GM19025 (cell line): ENCODE measurements around the gene CNTNAP1.

Source experiments
- ATAC-seq: cut with Tn5 transposase; IDR thresholded peaks from one replicate; pipeline ENCODE4 v1.9.1; 2021; ENCODE audit warnings: mild to moderate bottlenecking, low read depth, moderate library complexity; ENCODE audit not compliant: unreplicated experiment

Gene CNTNAP1

DNA sequence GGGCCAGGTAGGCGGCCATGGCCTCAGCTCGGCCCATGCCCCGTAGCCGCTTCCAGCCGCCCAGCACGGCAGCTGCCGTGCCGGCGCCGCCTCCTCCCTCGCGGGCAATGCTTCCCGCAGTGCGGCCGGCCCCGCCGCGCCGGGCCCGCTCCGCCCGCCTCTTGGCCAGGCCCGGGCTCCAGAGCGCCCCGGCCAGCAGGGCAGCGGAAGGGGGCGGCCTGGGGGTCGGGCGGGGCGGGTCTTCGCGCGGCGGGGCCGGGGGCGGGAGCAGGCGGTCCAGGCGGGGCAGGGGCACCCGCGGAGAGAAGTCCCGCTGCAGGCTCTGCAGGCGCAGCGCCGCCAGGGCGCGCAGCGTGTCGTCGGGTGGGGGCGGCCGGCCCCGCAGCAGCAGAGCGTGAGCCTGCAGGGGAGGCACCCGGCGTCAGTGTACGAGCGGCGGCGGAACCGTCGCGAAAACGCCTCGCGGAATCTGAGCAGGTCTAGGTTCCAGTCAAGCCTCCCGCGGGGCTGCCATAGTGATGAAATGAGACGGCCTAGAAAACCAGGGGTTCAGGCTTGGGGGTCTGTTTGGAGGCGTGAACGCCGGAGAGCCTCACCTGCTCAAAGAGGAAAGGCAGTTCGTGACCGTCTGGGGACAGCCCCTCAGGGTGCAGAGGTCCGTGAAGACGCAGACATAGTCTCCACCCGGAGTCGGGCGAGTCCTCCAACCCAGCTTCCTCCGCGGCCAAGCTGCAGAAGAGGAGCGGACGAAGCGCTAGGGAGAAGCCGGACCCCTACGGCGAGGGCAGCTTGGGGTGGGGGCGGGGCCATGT lies 12.1 kb upstream of the CNTNAP1 start:
- peak; percentile 44 for ATAC-seq

DNA sequence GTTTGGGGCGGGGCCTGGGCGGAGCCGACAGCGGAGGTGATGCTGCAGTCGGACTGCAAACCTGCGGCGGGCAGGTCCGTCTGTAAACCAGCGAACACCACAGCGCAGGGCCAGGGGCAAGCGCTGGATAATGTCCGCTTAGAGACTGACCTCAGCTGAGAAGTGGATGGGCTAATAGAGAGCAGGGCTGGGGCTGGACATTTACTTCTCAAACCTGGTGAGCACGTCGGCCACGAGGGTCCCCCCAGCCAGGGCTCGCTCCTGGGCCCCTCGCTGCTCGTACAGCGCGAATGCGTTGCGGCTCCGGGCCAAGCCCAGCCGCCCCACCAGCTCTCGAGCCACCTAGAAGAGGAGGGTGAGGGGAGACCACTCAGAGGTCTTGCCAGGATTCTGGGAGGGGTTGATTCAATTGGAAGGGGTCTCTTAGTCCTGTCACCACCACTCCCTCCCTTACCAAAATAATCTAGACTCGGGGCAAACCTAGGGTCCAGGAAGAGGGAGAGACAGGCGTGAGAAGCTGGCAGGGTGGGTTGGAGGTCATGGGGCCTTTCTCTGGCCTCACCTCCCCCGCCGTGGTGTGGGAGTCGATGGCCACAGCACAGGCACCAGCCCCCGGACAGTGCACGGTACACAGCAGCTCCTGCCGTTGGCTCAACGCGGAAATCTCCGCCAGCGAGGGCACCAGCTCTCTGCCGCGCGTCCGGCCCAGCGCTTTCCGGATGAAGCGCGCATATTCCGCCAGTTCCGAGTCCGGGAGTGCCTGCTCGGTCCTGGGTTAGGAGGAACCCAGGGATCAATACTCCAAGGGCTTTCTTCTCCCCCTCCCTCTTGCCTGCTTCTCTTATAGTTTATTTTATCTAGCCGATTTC lies 11.3 kb upstream of the CNTNAP1 start:
- no peak for ATAC-seq

GRCh38 chr17:42672038-42672437 lies 10.3 kb upstream of the CNTNAP1 start:
- ATAC-seq = no peak

GRCh38 chr17:42673266-42673884 lies 9.0 kb upstream of the CNTNAP1 start:
- no peak for ATAC-seq

DNA sequence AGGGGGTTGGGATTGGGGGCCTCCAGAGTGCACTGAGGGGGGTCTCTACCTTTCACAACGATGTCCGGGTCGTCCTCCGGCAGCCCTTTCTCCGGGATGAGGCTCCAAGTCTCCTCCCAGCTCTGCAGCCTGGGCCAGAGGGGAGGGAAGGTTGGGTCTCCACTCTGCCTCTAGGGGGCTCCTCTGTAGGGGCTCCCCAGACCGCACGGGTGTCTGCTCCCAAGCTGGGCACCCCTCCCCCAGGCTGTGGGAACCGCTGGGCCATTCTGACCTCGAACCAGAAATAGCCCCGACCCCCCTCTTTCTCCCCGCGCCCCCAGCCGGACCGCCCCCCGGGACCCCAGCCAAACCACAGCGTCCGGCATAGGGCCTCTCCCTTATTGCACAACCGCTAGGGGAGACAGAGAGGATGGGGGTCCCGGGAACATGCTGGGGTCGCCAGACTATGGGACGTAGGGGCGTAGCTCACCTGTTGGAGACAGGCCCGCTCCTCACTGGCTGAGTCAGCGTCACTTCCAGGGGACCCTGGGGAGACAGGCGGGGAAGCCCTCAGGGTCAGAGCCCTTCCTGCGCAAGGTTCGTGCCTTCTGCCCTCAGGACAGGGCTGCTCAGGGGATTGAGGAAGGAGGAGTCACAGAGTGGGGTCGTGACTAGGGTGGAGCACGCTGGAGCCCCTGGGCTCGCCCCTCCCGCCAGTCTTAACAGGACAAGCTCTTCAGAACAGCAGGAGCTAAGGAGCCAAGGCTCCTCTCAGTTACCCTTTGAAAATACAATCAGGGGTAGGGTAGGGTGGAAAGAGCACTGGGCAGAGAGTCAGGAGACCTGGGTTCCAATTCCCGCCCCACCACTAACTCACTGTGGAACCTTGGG lies 8.2 kb upstream of the CNTNAP1 start:
- no peak for ATAC-seq

GRCh38 chr17:42674755-42675347 lies 7.5 kb upstream of the CNTNAP1 start:
- ATAC-seq = no peak

DNA sequence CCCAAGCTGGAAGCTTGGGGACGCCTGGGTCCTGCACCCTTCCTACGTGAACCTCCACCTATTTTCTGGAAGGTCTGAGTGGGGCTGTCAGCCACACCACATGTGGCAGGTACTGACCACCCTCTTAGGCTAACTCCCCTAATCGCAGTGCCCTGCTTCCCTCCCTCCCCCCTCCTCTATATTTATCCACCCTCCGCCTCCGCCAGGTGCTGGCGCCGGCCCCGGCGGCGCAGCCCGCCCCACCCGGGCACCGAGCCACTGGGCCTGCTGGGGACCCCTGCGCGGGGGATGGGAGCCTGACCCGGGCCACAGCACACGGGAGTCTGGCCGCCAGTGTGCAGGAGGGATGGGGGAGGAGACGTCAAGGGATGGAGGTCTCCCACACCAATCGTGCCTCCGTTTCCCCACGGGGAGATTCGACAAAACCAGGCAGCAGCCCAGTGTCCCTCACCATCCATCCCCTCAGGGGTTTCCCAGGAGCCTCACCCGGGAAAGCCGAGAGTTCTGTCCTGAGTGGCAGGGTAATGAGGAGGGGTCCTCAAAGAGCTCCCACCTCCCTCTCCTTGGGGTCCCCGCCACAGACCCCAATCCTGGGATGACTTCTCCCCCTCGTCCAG lies 6.9 kb upstream of the CNTNAP1 start:
- no peak for ATAC-seq

DNA sequence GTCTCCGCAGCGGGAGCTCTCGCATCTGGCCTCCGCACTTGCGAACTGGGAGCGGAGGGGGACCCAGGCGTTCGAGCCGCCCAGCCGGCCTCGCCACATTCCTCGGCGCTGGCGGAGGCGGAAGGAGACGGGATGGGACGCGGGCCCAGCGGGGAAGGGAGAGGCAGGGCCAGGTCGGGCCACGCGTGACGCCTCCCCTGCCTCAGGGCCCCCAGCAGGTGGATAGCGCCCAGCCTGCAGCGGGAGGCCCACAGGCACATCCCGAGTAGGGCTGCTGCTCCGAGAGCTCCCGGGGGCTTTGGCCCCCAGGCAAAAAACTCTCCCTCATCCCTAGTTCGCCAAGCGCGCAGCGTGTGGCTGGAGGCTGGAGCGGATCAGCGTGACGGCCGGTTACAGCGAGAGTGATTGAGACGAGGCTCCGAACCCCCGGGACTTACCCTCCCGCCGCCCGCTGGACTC lies 6.3 kb upstream of the CNTNAP1 start:
- ATAC-seq = no peak

DNA sequence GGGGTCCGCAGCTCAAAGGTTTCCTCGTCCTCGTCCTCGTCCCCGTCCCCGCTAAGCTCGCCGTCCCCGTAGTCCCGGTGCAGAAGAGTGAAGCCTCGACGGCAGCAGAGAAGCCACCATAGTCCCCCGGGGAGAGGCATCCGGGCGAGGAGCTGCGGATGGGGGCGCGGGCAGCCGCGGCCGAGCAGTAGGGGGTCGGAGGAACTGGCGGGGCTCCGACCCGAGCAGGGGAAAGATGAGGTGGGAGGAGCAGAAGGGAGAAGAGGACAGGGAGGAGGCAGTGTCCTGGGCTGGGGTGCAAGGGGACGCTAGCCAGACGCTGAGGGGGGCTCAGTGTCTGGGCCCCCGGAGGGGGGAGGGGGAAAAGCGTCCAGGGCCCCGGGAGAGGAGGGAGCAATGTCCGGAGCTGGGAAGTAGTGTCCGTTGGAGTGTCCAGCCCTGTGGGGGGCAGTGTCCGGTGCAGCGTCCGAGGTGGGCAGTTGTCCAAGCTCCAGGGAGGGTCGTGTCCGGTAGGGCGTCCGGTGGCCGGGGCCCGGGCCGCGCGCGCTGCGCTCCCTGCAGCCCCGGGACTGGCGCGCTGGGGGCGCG lies 5.8 kb upstream of the CNTNAP1 start, which contains the start of gene PLEKHH3:
Gene PLEKHH3, minus strand, starts transcription at position 571 of the 588 bp plus-strand sequence. Its CDS starts 431 bp downstream, at position 140.
- ATAC-seq = no peak

DNA sequence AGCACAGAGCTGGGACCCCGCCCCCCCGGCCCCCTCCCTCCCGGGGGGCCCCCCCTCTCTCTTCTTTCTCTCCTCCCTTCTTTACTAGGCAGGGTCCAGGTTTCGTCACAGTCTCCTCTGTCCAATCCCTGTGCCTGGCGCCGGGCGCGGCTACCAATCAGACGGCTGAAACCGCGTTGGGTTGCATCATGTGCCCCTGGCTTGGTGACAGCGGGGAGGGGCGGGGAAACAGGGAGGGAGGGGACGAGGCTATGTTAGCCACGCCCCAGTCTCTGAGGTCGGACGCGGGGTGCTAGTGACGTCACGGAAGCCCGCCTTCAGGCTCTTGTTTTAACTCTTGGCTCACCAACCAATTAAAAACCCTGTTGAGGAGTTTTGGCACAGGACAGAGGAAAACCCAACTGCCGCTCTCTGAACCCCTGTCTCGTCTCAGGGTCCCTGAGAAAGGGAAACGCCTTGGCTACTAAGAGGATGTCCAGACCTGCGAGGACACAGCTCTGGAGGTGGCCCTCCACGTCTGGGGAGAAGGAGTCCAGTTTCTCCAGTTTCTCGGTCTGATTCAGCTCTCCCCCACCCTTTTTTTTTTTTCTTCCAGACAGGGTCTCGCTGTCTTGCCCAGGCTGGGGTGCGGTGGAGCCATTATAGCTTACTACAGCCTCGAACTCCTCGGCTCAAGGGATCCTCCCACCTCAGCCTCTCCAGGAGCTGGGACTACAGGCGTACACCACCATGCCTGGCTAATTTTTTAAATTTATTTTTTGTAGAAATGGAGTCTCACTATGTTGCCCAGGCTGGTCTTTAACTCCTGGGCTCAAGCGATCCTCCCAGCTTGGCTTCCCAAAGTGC lies 5.1 kb upstream of the CNTNAP1 start:
- peak; percentile 71 for ATAC-seq

DNA sequence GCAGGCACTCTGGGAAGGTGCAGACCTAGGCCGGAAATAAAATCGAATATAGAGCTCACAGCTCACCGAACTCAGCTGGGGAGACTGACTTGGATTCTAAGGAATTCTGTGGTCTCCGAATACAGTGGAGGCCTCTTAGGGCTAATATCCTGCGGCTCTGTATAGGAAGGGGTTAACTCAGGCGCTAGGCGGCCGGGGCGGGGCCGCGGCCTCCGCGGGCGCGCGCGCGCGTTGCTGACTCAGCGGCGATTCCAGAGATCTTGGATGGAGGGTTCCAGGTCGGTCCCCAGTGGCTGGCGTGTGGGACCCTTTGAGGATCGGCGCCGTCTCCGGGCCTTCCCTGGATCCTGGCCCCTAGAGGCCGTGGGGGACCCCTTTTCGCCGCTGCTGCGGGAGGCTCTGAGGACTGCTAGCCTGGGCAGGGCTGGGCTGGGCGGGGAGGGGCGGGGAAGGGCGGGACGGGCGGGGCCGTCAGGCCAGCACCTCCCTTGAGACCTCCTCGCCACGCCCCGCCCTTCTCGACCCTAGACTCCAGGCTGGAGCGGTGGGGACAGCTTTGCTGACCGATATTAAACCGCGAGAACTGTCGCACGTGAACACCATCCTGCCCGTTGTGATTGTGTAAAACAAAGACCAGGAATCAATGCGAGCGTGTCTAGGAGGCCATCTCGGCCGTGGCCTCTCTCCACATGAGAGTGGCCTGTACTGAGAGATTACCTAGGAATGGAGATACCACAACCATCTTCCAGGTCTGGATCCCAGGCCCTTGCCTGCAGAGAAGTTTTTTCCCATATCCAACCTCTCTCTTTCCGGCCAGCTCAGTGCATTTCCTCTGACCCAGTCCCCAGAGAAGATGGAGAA lies 4.2 kb upstream of the CNTNAP1 start:
- no peak for ATAC-seq

DNA sequence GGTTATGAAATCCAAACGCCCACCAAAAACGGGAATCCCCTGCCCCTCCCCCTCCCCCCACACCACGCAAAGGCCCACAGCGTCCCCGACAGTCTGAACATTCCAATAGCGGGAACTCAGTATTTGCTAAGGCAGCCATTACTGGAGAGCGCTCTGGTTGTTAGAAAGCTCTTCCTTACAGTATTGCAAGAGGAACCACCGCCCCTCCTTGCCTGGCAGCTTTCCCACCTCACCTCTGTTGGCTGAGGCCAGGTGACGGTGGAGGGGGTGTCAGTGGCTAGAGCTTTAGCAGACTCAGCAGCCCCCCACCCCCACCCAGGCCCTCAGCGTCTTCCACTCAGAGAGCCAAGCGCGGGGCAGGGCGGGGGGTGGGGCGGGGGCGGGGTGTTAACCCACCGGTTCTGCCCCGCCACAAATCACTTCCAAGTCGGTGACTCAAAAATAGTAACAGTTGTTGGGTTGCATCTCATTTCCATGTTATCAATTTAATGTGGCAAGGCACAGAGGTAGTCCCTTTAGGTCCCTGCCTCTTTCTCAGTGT lies 3.3 kb upstream of the CNTNAP1 start:
- no peak for ATAC-seq

DNA sequence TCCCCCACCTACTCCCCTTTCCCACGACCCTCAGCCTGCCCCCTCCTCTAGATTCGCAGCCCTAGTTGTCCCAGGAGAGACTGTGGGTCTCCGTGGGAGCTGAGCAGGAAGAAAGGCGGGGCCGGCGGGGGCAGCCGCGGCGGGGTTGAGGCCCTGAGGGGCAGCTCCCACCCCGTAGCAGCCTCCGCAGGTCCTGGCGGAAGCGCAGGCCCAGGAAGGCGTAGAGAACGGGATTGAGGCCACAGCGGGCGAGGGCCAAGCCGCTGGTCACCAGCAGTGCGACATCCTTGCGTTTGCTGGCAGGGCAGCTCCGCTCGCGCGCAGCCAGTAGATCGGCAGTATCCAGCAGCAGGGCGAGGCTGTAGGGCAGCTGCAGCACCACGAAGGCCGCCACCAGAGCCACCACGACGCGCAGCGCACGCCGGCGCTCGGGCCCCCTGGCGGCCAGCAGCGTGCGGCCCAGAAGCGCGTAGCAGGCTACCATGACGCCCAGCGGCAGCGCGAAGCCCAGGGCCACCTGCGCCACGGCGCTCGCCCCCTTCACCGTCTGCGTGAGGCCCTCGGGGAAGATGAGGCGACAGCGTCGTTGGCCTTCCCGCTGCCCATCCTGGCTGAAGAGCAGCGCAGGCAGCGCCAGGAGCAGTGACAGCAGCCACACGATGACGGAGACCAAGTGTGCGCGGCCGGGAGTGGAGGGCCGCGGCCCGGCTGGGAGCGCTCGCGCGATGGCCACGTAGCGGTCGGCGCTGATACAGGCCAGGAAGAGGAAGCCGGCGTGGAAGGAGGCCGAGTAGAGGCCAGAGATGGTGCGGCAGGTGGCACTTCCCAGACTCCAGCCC lies 2.6 kb upstream of the CNTNAP1 start:
- ATAC-seq = peak; percentile 21

- ATAC-seq = no peak
Observed at GRCh38 chr17:42680331-42680808, 2.0 kb upstream of the CNTNAP1 start.

DNA sequence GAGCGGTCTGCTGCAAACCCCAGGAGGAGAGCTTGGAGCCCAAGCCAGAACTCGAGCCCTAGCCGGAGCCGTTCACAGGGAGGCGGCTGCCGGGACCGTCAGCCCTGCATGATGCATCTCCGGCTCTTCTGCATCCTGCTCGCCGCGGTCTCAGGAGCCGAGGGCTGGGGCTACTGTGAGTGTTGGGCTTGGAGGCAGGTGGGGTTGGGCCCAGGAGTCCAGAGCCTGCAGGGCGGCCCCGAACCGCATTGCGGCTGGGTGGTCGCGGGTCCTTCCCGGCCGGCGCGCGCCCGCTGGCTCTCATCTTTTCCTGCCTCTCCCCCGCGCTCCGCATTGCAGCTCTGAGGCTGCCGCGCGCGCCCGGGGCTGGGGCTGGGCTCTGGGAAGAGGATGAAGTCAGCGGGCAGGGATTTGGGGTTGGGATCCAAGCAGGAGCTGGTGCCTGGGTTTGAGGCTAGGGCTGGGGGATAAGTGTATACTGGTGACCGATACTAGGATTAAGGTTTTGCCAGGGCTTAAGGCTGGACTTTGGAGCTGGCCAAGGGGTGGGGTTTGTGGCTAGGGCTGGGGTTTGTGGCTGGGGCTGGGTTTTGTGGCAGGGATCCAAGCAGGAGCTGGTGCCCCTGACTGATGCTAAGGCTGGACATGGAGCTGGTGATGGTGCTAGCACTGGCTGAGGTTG lies 532 bp downstream of the CNTNAP1 start:
- ATAC-seq = no peak
